HG03060 (cell line): ENCODE data around the gene PHLPP1.

Experiments used
- ATAC-seq: cut with Tn5 transposase; IDR thresholded peaks from one replicate; pipeline ENCODE4 v1.9.1; 2021; ENCODE audit warnings: low read depth, moderate number of reproducible peaks; ENCODE audit not compliant: unreplicated experiment

Gene PHLPP1

DNA sequence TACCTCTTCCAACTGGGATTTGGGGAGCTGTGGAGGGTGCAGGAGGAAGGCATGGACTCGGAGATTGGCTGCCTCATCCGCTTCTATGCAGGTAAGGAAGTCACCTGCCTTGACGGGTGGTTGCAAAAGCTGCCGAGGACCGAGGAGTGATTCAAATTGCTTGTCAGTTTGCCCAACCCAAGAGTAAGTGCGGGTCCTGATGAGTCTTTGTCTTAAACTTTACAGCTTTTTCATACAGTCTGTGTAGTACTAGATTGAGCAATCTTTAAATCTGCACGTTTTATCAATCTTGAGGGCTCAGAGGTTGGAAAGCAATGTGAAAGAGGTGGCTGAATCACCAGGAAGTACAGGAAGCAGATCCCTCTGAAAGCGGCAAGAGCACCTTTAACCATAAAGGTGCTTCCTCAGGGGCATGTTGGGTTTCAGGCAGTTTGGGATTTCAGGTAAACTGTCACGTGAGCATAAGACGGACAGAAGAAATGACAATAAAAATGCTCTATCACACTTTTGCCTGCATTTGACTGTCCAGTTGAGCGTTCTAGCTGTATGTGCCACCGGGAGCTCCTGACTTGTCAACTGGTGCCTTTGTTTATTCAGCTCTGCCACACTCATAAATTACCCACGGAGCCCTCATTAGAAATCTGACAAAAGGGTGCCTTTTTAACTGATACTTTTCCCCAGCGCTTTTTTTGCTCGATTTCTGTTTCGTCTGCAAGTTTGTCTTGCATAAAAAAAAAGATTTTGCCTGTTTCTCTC is 2.0 kb downstream of the PHLPP1 start:
- no peak for ATAC-seq

DNA sequence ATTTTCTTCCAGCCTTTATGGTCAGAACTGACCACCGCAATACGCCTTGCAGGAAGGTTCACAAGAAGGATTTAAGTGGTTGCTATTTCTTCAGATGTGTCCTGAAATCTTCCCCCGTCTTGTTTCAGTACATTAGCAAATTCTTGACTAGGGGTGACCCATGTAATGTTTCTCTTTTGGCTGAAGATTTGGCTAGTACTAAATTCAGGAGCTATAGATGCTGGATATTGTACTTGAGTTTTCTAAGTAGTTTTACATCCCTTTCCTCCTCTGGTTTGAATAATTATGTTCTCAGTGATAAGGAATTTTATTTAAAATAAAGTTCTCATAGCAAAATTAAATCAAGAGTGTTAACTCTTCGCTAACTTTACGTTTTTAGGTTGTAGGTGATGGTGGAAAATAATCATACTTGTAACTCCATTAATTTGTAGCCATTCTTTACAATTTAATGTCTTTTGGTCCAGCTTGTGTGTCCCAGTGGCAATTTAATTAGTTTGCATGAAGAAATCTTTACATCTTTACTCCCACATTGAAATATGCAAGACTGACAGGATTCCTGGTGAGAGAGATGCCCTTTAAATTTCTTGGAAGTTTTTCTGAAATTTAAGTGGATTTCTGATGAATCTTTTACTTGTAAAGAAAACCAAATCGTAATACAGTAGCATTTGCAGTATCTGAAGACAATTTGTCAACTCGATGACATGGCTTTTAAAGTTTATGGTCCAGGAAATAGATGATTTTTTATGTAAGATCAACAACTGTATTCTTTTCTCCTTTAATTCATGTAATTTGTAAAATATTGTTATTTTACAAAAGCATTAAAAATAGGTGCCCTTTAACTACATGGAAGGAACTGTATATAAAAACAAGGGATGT is 2.8 kb downstream of the PHLPP1 start:
- ATAC-seq, result no peak

GRCh38 chr18:62720048-62720447 is 4.7 kb downstream of the PHLPP1 start:
- ATAC-seq, result no peak

GRCh38 chr18:62720766-62721613 is 5.6 kb downstream of the PHLPP1 start:
- ATAC-seq, result no peak

DNA sequence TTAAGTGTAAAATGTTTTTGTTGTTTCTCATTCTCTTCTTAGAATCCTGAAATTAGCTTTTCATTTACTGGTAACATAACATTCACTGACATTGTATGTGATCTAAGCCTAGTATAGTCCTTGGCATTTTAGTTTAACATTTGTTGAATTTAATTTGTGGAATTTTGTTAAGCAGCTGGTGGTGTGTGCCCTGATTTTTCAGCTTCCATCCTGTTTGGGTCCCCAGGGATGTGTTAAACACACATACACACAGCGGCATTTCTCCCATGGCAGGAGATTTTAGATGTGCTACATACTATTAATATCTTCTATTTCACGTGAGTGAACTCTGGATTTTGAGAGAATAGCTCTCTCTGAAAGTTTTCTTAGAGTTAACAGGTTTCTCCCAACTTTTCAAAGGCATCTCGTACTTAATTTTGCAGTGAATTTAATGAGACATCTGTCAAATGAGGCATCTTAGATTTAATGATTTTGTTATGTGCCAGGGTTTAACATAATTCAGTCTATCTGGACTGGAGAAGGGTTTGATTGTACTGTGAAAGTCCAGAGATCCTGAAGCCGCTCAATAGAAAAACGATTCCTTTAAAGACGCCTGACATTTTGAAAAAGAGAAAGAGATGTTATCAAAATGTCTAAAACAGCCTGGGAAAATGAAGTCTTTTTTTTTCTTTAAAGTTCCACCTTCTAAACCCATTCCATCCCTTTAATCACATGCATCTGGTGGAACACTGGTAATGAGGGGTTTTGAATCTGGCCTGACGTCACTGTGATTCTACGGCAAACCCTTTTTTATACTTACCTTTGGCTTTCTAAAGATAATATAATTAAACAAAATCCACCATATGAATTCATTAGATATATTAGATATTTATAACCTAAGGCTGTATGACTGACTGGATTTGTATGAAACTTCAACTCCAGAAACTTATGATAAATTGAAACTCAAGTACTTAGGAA is 6.8 kb downstream of the PHLPP1 start:
- ATAC-seq, result no peak

DNA sequence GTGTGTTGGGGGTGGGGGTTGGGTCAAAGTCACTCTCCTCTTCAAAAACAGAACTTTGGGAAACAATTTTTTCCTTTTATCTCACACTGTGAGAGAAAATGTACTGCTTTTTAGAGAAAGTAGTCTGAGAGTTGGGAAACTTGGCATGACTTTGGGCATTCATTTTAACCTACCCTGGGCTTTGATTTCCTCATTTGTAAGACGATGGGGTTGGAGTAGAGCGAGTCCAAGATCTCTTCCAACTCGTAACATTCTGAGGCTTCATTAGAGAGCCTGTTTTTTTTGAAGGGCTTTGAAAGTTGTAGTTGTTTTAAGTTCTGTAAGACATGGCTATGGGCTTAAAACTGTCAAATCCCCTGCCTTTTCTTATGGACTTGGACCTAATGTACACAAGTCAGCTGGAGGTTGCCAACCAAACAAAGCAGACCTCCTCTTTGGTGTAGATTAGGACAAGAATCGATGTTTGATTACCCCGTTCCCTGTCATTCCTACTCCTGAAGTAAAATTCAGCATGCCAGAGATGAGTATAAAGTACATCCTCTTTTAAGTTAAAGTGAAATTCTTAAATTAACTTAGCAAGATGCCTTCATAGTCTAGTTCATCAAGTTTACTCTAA is 8.4 kb downstream of the PHLPP1 start:
- no peak for ATAC-seq

DNA sequence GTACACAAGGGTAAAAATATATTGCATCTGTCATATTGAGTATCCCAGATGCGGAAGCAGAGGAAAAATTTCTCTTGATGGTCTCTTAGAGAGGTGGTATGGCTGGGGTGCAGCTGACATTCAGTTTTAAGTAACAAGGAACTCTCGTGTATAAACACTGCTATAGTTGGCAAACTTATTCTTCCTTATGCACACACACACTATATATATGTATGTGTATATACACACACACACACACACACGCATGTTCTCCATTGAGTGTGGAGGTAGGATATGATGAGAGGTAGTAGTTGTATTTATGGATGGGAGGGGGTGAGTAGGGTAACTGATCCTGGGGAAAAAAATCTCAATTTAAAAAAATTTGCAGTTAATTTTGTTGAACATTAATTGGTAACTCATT is 10.6 kb downstream of the PHLPP1 start:
- ATAC-seq, result no peak

GRCh38 chr18:62728254-62728653 is 12.9 kb downstream of the PHLPP1 start:
- no peak for ATAC-seq

DNA sequence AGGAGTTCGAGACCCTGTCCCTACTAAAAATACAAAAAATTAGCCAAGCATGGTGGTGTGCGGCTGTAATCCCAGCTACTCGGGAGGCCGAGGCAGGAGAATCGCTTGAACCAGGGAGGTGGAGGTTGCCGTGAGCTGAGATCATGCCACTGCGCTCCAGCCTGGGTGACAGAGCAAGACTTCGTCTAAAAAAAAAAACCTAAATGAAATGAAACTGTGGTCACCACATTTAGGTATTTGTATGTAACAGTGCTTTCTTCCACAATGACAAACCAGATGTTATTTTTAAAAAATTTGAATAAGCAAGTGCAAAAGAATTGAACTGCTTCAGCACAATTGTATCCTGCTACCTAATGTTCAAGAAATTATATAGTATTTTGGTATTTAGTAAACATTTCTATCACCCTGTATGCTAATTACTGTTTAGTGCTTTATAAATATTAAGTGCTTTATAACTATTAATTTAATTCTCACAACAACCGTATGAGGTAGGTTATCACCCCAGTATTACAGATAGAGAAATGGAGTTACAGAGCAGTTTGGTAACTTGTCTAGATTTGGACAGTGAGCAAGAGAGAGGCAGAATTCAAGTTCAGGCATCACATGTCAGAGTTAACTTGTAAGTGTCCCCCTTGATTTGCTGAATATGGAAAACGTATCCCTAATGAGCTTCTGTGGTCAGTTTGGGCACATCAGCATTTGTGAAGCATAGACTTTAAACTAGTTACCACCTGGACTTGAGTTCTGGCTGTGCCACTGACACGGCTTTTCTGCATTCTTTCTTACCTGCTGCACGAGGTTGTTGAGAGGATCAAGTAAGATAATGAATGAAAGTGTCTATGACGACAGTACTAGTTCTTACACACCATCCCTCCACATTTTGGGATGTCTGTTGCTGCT is 14.4 kb downstream of the PHLPP1 start:
- ATAC-seq, result no peak

- ATAC-seq, result no peak
Observed at GRCh38 chr18:62730941-62731340, 15.6 kb downstream of the PHLPP1 start.

DNA sequence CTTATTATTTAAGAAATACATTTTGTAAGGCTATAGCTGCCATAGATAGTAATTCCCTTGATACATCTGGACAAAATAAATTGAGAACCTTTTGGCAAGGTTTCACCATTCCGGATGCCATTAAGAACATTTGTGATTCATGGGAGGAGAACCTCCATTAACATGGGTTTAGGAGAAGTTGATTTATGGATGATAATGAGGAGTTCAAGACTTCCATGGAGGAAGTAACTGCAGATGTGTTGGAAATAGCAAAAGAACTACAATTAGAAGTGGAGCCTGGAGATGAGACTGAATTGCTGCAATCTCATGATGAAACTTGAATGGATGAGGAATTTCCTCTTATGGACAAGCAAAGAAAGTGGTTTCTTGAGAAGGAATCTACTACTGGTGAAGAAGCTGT is 17.3 kb downstream of the PHLPP1 start:
- no peak for ATAC-seq

GRCh38 chr18:62734290-62734689 is 18.9 kb downstream of the PHLPP1 start:
- ATAC-seq, result no peak

DNA sequence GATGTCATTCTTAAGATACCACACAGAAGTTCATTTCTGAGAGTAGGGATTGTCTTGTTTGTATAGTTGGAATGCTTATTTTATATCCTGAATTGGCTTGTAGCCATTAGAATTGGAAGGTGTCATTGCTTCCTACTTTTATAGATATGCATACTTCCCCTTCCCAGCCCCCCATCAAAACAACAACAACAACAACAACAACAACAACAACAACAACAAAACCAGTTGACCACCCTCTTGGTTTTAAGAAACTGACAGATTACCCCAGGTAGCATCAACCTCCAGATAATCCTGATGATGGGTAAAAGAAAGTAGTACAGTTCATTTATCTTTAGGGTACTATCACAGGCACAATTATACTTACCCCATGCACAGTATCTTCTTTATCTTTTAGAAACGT is 20.0 kb downstream of the PHLPP1 start:
- no peak for ATAC-seq

- ATAC-seq, result no peak
Observed at GRCh38 chr18:62736077-62736855, 20.9 kb downstream of the PHLPP1 start.

GRCh38 chr18:62737241-62737873 is 22.0 kb downstream of the PHLPP1 start:
- no peak for ATAC-seq

- no peak for ATAC-seq
Observed at GRCh38 chr18:62738639-62739038, 23.3 kb downstream of the PHLPP1 start.

GRCh38 chr18:62739911-62740310 is 24.6 kb downstream of the PHLPP1 start:
- ATAC-seq, result no peak
